ENCODE data around the gene XKR3.
"Not testable (repeated sequence)": the region's sequence is repeated elsewhere in the genome, so short reads cannot be mapped to it uniquely, and the experiment has no call there.

Gene XKR3

GRCh38 chr22:16747266-16748159, 77.7 kb downstream of the XKR3 start:
- not testable (repeated sequence) for DNase-seq

- not testable (repeated sequence) for DNase-seq
Measured at GRCh38 chr22:16734271-16734670, 90.9 kb downstream of the XKR3 start.

Measured in GF-D8 (cell line).